ENCODE data around the gene GRIK4.

Gene GRIK4

DNA sequence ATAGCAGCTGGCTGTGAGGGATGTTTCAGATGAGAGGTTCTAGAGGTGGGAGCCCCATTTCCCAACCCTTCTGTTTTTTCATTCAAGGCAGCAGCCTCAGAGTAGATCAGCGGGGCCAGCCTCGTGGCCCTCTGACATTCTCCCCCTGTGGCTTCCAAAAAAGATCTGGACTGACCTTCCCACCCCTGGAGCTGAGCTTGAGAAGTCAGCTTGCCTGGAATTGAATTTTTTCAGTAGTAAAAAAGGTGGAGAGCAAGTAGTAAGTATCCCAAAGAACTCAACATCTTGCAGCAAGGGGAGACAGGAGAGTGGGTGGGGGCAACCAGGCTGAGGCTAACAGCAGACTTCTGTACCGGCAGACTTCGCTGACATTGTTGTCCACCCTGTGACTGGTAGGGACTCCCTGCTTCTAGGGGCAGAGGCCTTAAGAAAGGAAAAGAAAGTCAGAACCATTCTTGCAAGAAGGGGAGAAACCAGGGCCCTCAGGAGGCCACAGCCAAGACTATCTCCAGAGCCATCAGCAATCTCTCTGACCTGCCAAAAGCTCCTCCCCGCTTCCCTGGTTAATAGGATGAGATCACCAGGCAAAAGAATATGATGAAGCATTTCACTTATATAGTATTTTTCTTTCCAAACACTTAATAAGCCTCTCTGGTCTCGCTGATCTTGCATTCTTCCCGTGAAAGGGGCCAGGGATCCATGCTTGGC is 2.0 kb upstream of the GRIK4 start:
- DNase-seq: no peak

GRCh38 chr11:120510406-120511115 is 987 bp upstream of the GRIK4 start:
- DNase-seq: no peak

- no peak for DNase-seq
These were observed 531 bp downstream of the GRIK4 start for GRCh38 chr11:120511820-120512738.

DNA sequence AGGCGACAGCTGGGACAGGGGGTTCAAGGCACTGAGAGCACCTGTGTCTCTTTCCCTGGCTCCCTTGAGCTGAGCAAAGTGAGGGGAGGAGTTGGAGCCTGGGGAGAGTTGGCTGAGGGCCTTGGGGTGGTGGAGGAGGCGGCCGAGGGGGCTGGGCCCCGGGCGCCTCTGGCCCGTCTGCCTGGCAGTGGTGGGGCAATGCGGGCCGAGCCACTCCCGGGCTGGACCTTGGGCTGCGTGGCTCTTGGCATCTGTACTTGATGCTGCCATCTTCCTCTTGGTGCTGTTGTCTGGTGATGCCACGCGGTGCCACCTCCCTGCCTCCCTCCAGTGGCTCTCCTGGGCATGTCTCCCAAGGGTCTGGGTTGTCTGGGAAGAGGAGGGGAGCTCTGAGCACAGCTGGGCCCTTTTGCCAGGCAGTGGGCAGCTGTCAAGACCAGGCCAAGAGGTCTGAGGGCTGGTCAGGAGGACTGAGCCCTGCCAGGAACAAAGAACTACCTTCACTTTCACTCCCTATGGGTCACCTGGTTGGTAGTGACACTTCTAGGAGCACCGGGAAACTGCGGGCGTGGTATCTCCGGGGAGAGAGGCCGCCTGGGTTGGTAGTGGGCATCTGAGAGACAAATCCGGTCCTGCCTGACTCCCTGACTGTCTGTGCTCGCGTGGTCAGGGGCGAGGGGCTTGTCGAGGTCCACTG is 1.3 kb downstream of the GRIK4 start:
- DNase-seq: no peak

DNA sequence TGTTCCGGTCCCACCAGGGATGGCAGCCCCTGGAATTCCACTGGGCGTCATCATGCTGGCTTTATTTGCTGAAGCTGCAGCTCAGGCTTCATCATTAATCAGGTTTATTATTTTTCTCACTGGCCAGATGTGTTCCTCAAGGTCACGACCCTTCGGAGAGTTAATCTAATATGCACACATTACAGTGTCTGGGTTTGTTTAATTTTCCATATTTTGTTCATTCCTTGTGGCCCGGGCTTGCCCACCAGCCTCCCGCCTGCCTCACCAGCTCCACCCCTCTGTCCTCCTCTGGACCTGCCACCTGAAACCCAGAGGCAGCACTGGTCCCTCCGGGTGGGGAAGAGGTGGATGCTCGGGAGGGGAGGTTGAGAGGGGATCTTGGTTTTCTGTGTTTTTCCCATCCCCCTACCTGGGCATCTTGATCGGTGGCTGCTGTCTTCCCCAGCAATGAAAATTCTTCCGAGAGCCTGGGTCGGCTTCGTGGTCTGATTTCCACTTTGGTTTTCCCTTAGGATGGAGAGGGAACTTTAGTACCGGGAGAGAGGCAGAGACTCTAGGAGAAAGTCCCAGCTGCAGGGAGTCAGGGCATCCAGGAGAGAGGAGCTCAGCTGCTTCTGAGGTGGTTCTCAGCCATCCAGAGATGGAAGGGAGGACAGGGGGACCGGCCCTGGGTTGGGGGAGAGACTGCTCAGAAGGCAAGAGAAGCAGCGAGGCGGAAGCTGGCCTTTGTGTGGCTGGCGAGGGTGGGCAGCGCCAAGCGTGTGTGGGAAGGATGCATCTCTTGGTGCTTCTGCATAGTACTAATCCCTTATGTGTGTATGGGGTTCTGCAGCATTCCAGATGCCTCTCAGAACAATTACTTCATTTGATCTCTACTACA is 2.1 kb downstream of the GRIK4 start:
- no peak for DNase-seq

DNA sequence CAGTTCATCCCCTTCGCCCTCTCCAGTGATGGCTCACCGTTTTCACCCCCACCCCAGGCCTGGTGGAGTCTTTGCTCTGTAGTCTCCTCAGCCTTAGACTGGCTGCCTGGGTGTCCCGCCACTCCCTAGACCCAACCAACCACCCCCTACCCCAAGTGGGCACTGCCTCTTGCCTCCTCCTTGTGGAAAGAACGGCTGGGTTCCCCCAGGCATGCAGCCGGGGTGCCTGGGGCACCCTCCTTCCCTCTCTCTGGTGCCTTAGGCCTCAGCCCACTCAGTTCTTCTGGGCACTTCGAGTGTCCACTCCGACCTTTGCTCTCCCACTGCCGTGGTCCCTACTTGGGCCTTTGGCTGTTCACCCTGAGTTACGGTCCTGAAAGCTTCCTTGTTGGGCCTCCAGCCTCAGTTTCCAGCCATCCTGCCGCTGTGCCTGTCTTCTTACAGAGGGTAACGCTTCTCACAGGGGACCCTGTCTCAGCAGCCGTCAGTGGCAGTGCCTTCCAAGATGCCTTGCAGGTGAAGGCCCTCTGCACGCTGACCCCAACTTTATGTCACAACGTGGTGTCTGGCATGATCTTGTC is 3.1 kb downstream of the GRIK4 start:
- no peak for DNase-seq

DNA sequence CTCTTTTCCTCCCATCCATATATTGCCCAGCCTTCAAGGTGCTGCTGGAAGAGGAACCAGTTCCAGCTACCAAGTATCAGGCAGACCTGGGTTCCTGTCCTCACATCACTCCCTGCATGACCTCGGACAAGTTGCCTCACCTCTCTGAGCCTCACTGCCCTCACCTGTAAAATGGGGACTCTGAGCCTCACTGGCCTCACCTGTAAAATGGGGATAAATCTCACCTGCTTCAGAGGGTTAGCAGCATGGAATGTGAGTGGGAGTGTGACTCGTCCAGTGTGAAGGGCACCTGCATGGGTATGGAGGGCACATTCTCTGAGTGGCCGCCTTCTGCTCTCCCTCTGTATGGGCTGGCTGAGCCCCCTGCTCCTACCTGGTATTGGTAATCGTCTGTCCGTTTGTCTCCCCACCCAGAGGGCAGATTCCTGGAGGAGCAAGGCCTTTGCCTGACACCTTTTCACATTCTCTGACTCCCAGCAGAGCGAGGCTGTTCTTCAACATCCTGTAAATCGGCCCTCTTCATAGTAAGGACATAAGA is 3.7 kb downstream of the GRIK4 start:
- no peak for DNase-seq

- no peak for DNase-seq
These were observed 5.2 kb downstream of the GRIK4 start for GRCh38 chr11:120516461-120517389.

GRCh38 chr11:120517390-120517761 is 5.8 kb downstream of the GRIK4 start:
- no peak for DNase-seq

- no peak for DNase-seq
These were observed 6.3 kb downstream of the GRIK4 start for GRCh38 chr11:120517801-120518291.

DNA sequence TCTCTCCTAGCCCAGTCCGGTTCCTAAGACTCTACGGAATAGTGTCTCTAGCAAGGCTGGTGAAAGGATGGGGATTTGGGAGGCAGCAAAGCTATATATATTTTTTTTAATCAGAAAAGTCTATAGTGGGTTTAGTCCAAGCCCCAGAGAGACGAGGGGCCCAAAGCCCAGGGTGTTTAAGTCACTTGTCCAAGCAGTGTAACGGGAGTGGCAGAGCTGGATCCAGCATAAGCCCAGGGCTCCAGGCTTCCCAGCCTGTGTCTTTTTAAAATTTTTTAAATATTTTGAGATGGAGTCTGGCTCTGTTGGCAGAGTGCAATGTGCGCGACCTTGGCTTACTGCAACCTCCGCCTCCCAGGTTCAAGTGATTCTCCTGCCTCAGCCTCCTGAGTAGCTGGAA is 6.8 kb downstream of the GRIK4 start:
- no peak for DNase-seq

- no peak for DNase-seq
These were observed 7.9 kb downstream of the GRIK4 start for GRCh38 chr11:120519474-120519873.

- no peak for DNase-seq
These were observed 8.7 kb downstream of the GRIK4 start for GRCh38 chr11:120520091-120520822.

DNA sequence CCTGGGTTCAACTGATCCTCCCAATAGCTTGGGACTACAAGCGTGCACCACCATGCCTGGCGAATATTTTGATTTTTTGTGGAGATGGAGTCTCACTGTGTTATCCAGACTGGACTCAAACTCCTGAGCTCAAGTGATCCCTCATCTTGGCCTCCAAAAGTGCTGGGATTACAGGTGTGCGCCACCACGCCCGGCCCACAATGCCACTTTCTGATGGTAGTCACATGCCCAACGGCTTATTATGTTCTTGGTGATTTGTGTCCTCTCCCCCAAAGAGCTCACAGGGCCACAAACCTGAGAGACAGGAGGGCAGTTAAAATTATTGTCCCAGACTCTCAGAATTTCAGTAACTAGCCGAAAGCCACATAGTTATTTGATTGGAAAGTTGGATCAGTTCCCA is 9.6 kb downstream of the GRIK4 start:
- no peak for DNase-seq

DNA sequence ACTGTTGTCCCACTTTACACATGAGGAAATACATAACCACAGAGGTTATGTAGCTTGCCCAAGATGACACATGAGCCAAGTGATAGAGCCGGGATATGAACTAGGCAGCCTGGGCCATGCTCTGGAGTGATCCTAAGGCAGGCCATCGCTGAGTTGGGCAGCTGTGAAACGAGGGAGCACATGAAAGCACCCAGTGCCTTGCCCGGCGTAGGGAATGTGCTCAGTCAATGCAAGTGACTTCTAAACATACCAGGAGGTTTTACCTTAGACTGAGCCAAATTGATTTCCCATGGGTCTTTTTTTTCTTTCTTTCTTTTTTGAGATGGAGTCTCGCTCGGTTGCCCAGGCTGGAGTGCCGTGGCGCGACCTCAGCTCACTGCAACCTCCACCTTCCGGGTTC is 10.5 kb downstream of the GRIK4 start:
- no peak for DNase-seq

- DNase-seq: no peak
These were observed 11.2 kb downstream of the GRIK4 start for GRCh38 chr11:120522736-120523135.

- no peak for DNase-seq
These were observed 11.6 kb downstream of the GRIK4 start for GRCh38 chr11:120523196-120523595.

GRCh38 chr11:120524536-120525085 is 13.1 kb downstream of the GRIK4 start:
- no peak for DNase-seq

Measured in KG1 (cell line).